Measurements from ENCODE around the gene ETV3.
"Not testable (repeated sequence)": the region's sequence is repeated elsewhere in the genome, so short reads cannot be mapped to it uniquely, and the experiment has no call there.

The ETV3 gene

GRCh38 chr1:157138220-157139051, at the start of gene ETV3:
Gene ETV3, minus strand, starts transcription at chr1:157138395. Its CDS starts 2,043 bp downstream, at chr1:157136352.
- intact Hi-C loops (cut with micrococcal nuclease), result loop anchor here (2.0 kb wide), 1 partner anchor 16 kb away; no protein-coding TSS in a partner anchor
- peak within 1 kb of the TSS; percentile 94 for H3K27ac Mint-ChIP-seq
- no peaks in the 10 kb centered on the region for H3K27me3 Mint-ChIP-seq
- H3K4me3 Mint-ChIP-seq, result peak within 1 kb of the TSS; percentile 95
- peaks cover 53% of the 10 kb centered on the region for H3K36me3 Mint-ChIP-seq (ENCODE audit: low read depth)
- H3K9me3 Mint-ChIP-seq, result no peaks in the 10 kb centered on the region
- peaks cover 62% of the 10 kb centered on the region for H3K4me1 Mint-ChIP-seq (ENCODE audit: low read depth)

GRCh38 chr1:157186281-157186992, 48.2 kb upstream of the ETV3 start:
- Mint-ChIP-seq H3K9me3 (no peaks in the 10 kb centered on the region), H3K36me3 (ENCODE audit: low read depth) (no peaks in the 10 kb centered on the region), H3K27ac (no peak overlapping the region), H3K27me3 (peaks cover 22% of the 10 kb centered on the region), H3K4me1 (ENCODE audit: low read depth) (peaks cover 5% of the 10 kb centered on the region), H3K4me3 (no peak overlapping the region)
- intact Hi-C loops (cut with micrococcal nuclease), result no loop called here

DNA sequence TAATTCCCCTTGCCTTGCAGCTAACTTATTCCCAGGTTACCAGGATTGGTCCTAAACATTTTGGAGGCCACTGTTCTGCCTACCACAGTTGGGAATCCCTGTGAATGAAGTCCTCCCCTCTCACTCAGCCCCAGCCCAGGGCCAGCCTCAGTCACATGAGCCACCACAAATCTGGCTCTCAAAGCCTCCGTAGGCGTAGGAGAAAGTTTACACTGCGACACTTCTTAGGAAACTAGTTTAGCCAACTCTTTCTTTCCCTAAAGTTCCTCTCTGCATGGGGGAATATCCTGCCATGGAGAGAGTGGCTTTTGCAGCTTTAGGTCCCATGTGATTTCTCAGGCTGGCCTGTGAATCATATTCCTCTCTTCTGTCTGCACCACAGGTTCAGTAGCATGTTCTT, 45.7 kb upstream of the ETV3 start:
- H3K4me1 Mint-ChIP-seq (ENCODE audit: low read depth), result peaks cover 18% of the 10 kb centered on the region
- peaks cover 20% of the 10 kb centered on the region for H3K27me3 Mint-ChIP-seq
- H3K36me3 Mint-ChIP-seq (ENCODE audit: low read depth), result no peaks in the 10 kb centered on the region
- H3K27ac Mint-ChIP-seq, result no peak overlapping the region
- H3K9me3 Mint-ChIP-seq, result no peaks in the 10 kb centered on the region
- intact Hi-C loops (cut with micrococcal nuclease), result no loop called here
- no peak overlapping the region for H3K4me3 Mint-ChIP-seq

GRCh38 chr1:157182371-157182770, 44.2 kb upstream of the ETV3 start:
- H3K4me3 Mint-ChIP-seq; intact Hi-C loops (cut with micrococcal nuclease); H3K27ac Mint-ChIP-seq; H3K9me3 Mint-ChIP-seq; H3K36me3 Mint-ChIP-seq (ENCODE audit: low read depth): not testable (repeated sequence)
- peaks cover 18% of the 10 kb centered on the region for H3K27me3 Mint-ChIP-seq
- H3K4me1 Mint-ChIP-seq (ENCODE audit: low read depth), result peaks cover 18% of the 10 kb centered on the region

DNA sequence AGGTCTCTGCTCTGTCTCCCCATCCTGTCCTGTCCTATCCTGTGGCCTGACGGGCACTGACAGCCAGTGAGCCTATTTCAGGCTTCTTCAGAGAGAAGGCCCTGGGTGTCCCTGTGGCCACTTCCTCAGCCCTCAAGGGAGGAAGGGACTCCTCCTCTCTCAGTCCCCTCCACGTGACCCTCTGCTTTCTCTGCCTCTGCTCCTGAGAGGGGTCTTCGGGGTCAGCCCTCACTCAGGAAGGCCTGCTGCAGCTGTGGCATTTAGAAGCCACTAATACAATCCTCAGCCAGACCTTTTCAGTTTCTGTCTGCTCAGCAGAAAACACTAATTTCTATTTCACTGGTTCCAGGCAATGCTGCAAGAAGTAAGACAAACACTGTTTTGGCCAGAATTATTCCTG, 43.6 kb upstream of the ETV3 start:
- Mint-ChIP-seq H3K9me3 (no peaks in the 10 kb centered on the region), H3K27me3 (peaks cover 19% of the 10 kb centered on the region)
- intact Hi-C loops (cut with micrococcal nuclease), result no loop called here

GRCh38 chr1:157181258-157181657, 43.1 kb upstream of the ETV3 start:
- Mint-ChIP-seq H3K4me1 (ENCODE audit: low read depth) (peaks cover 18% of the 10 kb centered on the region), H3K27me3 (peaks cover 21% of the 10 kb centered on the region), H3K36me3 (ENCODE audit: low read depth) (no peaks in the 10 kb centered on the region), H3K9me3 (no peaks in the 10 kb centered on the region), H3K27ac (no peak overlapping the region), H3K4me3 (no peak overlapping the region)
- intact Hi-C loops (cut with micrococcal nuclease), result no loop called here

More for the DNA sequence above, 43.6 kb upstream of the ETV3 start:
- H3K27ac Mint-ChIP-seq, result peak overlapping the region; percentile 41
- no peaks in the 10 kb centered on the region for H3K36me3 Mint-ChIP-seq (ENCODE audit: low read depth)
- peaks cover 18% of the 10 kb centered on the region for H3K4me1 Mint-ChIP-seq (ENCODE audit: low read depth)
- no peak overlapping the region for H3K4me3 Mint-ChIP-seq

DNA sequence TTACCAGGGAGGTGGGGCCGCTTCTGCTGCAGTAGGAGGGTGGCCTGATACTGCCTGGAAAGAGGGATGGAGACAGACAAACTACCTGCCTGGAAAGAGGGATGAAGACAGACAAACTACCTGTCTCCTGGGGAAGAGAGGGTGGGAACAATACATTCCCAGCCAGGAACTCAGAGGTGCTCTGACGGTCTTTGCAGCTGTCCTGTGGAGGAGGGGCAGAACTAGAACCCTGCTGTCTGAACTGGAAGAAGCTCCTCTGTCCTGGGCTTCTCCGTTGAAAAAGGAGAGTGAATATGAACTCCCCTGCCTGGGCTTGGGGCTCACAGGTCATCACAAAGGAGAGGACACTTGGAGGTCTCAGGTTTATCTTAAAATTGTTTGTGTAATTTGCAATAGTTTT, 40.3 kb upstream of the ETV3 start:
- no peaks in the 10 kb centered on the region for H3K36me3 Mint-ChIP-seq (ENCODE audit: low read depth)
- H3K27me3 Mint-ChIP-seq, result peaks cover 16% of the 10 kb centered on the region
- no peaks in the 10 kb centered on the region for H3K9me3 Mint-ChIP-seq
- H3K27ac Mint-ChIP-seq, result no peak overlapping the region
- intact Hi-C loops (cut with micrococcal nuclease), result no loop called here
- H3K4me1 Mint-ChIP-seq (ENCODE audit: low read depth), result peaks cover 13% of the 10 kb centered on the region
- H3K4me3 Mint-ChIP-seq, result no peak overlapping the region

DNA sequence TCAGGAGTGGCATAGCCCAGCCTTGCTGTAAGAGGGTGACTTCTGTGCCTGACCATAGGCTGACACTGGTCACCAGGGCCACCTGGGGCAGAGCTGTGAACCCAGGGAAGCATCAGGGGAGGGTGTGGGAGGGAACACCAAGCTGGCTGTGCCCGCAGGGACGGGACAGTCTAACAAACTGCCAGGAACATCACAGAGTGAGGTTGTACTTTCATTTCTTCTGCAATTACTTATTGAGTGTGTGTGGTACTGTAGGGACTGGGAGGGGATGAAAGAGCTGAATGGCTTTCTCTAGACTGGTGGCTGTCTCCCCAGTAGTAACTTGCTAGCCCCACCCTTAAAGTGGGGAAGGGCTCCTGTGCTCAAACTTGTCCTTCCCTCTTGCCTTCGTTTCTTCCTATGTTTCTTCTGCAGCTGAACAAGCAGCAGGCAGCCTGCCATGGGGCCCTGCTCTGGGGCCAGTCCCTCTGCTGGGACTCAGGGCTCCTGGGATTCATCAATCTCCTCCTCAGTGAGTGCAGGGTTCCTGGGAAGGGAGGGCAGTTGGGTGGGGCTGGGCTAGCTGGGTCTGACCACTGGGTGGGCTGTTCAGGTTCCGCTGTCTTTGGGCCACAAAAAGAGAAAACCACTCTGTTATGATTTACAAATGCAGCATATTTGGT, 39.7 kb upstream of the ETV3 start:
- Mint-ChIP-seq H3K36me3 (ENCODE audit: low read depth) (no peaks in the 10 kb centered on the region), H3K4me3 (no peak overlapping the region), H3K9me3 (no peaks in the 10 kb centered on the region), H3K27me3 (peaks cover 22% of the 10 kb centered on the region), H3K27ac (no peak overlapping the region), H3K4me1 (ENCODE audit: low read depth) (peaks cover 13% of the 10 kb centered on the region)
- intact Hi-C loops (cut with micrococcal nuclease), result no loop called here

- Mint-ChIP-seq H3K27ac (no peak overlapping the region), H3K27me3 (peaks cover 25% of the 10 kb centered on the region), H3K4me1 (ENCODE audit: low read depth) (peaks cover 13% of the 10 kb centered on the region), H3K36me3 (ENCODE audit: low read depth) (no peaks in the 10 kb centered on the region), H3K4me3 (no peak overlapping the region), H3K9me3 (no peaks in the 10 kb centered on the region)
- intact Hi-C loops (cut with micrococcal nuclease), result no loop called here
Observed at GRCh38 chr1:157176591-157177121, 38.5 kb upstream of the ETV3 start.

GRCh38 chr1:157176016-157176415, 37.8 kb upstream of the ETV3 start:
- intact Hi-C loops (cut with micrococcal nuclease), result no loop called here
- no peaks in the 10 kb centered on the region for H3K36me3 Mint-ChIP-seq (ENCODE audit: low read depth)
- H3K4me1 Mint-ChIP-seq (ENCODE audit: low read depth), result peaks cover 9% of the 10 kb centered on the region
- no peak overlapping the region for H3K4me3 Mint-ChIP-seq
- no peaks in the 10 kb centered on the region for H3K9me3 Mint-ChIP-seq
- H3K27me3 Mint-ChIP-seq, result peaks cover 32% of the 10 kb centered on the region
- no peak overlapping the region for H3K27ac Mint-ChIP-seq

- Mint-ChIP-seq H3K4me3 (no peak overlapping the region), H3K36me3 (ENCODE audit: low read depth) (no peaks in the 10 kb centered on the region), H3K9me3 (no peaks in the 10 kb centered on the region), H3K27me3 (peaks cover 41% of the 10 kb centered on the region), H3K4me1 (ENCODE audit: low read depth) (no peaks in the 10 kb centered on the region), H3K27ac (no peak overlapping the region)
- intact Hi-C loops (cut with micrococcal nuclease), result no loop called here
Observed at GRCh38 chr1:157173900-157174410, 35.8 kb upstream of the ETV3 start.

- H3K4me1 Mint-ChIP-seq (ENCODE audit: low read depth); H3K4me3 Mint-ChIP-seq; H3K36me3 Mint-ChIP-seq (ENCODE audit: low read depth); H3K27ac Mint-ChIP-seq; H3K9me3 Mint-ChIP-seq; intact Hi-C loops (cut with micrococcal nuclease): not testable (repeated sequence)
- H3K27me3 Mint-ChIP-seq, result peaks cover 41% of the 10 kb centered on the region
Observed at GRCh38 chr1:157173241-157173640, 35.0 kb upstream of the ETV3 start.

GRCh38 chr1:157172591-157172990, 34.4 kb upstream of the ETV3 start:
- H3K36me3 Mint-ChIP-seq (ENCODE audit: low read depth); intact Hi-C loops (cut with micrococcal nuclease): not testable (repeated sequence)

More at GRCh38 chr1:157172591-157172990, 34.4 kb upstream of the ETV3 start:
- not testable (repeated sequence) for H3K9me3 Mint-ChIP-seq; H3K4me1 Mint-ChIP-seq (ENCODE audit: low read depth); H3K27ac Mint-ChIP-seq; H3K4me3 Mint-ChIP-seq
- H3K27me3 Mint-ChIP-seq, result peaks cover 41% of the 10 kb centered on the region
